ENCODE results near the gene IFNA21. TPM values are rescaled to one million over a fixed set of nuclear protein-coding genes. Genes with fewer than 3 reads are reported as not detected.
"Not testable (repeated sequence)": the region's sequence is repeated elsewhere in the genome, so short reads cannot be mapped to it uniquely, and the experiment has no call there.

The IFNA21 gene
- total and polyA plus RNA-seq, 2 of the 4 experiments (the other 2 are of a cell fraction): not detected

- H3K4me3 ChIP-seq (ENCODE audit: insufficient read depth, low read depth, low read length); H2BK5ac ChIP-seq (ENCODE audit: low read depth, low read length, poor library complexity, severe bottlenecking); H3K56ac ChIP-seq (ENCODE audit: extremely low read depth, insufficient read depth, low read length); H3K27ac ChIP-seq (ENCODE audit: insufficient read depth, low read length); H3K4me1 ChIP-seq (ENCODE audit: control insufficient read depth, insufficient read depth, low read length); H3K14ac ChIP-seq (replicated peaks; ENCODE audit: low read depth, low read length); H2AFZ ChIP-seq (replicated peaks; ENCODE audit: low read length, poor library complexity); H3K9me3 ChIP-seq (ENCODE audit: control insufficient read depth, insufficient read depth, low read length); H4K5ac ChIP-seq (ENCODE audit: low read depth, low read length); H3K4ac ChIP-seq (ENCODE audit: low read depth, low read length); H3K79me1 ChIP-seq (ENCODE audit: low read depth in 1 of 2, low read length in 2 of 2); H2BK20ac ChIP-seq (ENCODE audit: low read depth, low read length); H4K8ac ChIP-seq (ENCODE audit: low read depth in 2 of 2, low read length in 2 of 2); CTCF ChIA-PET; POLR2A ChIA-PET (ENCODE audit: unreplicated experiment); H3K27me3 ChIP-seq (ENCODE audit: control insufficient read depth, insufficient read depth, low read length); H2BK120ac ChIP-seq (ENCODE audit: low read depth, low read length); H2AK5ac ChIP-seq (ENCODE audit: low read depth, low read length); H2BK15ac ChIP-seq (ENCODE audit: low read depth, low read length); H3K18ac ChIP-seq (ENCODE audit: low read depth, low read length); H4K20me1 ChIP-seq (ENCODE audit: insufficient read depth, low read length); H3K23ac ChIP-seq (ENCODE audit: low read depth, low read length); H3K4me2 ChIP-seq (ENCODE audit: low read depth, low read length); H3K36me3 ChIP-seq (ENCODE audit: control insufficient read depth, insufficient read depth, low read length); H3K9me1 ChIP-seq (ENCODE audit: insufficient read depth, low read length); H4K91ac ChIP-seq (ENCODE audit: insufficient read depth, low read depth, low read length); BruUV-seq (replicated peaks); intact Hi-C loops (cut with micrococcal nuclease); dilution Hi-C loops (cut with HindIII; ENCODE audit: low sequenced_read_pairs, unreplicated experiment); H3K9ac ChIP-seq (ENCODE audit: low read depth, low read length); H2AK9ac ChIP-seq (replicated peaks; ENCODE audit: low read depth, low read length, poor library complexity): not testable (repeated sequence)
- DNase-seq (peak; percentile 0), ATAC-seq (ENCODE audit: low read depth) (peak; percentile 59; the same call in 1 of the 2 replicates)
- in situ Hi-C loops (cut with MboI; ENCODE audit: low sequenced_read_pairs): loop anchor here (25.0 kb wide), 1 partner anchor 574 kb away; no protein-coding TSS in a partner anchor
- peak; percentile 44 for TF ChIP-seq CTCF (conservative IDR thresholded peaks at IDR 0.05; ENCODE audit: low read depth, low read length)
- peak; percentile 27; the same call in 1 of the 2 replicates for TF ChIP-seq RAD21 (IDR thresholded peaks at IDR 0.05; ENCODE audit: low read length)
- WGBS, 2 experiments (ENCODE audit: extremely low coverage in 2 of 2, insufficient read length in 1 of 2): no CpG with 5 or more reads among the region's 5 CpGs
Observed at GRCh38 chr9:21213411-21214326, 47.2 kb upstream of the IFNA21 start.

GRCh38 chr9:21212160-21212559, 45.7 kb upstream of the IFNA21 start:
- H4K91ac ChIP-seq (ENCODE audit: insufficient read depth, low read depth, low read length); BruUV-seq (replicated peaks); H2AFZ ChIP-seq (replicated peaks; ENCODE audit: low read length, poor library complexity); H3K27me3 ChIP-seq (ENCODE audit: control insufficient read depth, insufficient read depth, low read length); H3K79me1 ChIP-seq (ENCODE audit: low read depth in 1 of 2, low read length in 2 of 2); H3K56ac ChIP-seq (ENCODE audit: extremely low read depth, insufficient read depth, low read length); H3K9me3 ChIP-seq (ENCODE audit: control insufficient read depth, insufficient read depth, low read length); ATAC-seq (ENCODE audit: low read depth); H3K23ac ChIP-seq (ENCODE audit: low read depth, low read length); H3K18ac ChIP-seq (ENCODE audit: low read depth, low read length); H2BK120ac ChIP-seq (ENCODE audit: low read depth, low read length); DNase-seq; intact Hi-C loops (cut with micrococcal nuclease); H4K20me1 ChIP-seq (ENCODE audit: insufficient read depth, low read length); H2BK20ac ChIP-seq (ENCODE audit: low read depth, low read length); H4K5ac ChIP-seq (ENCODE audit: low read depth, low read length); H3K4ac ChIP-seq (ENCODE audit: low read depth, low read length); H3K36me3 ChIP-seq (ENCODE audit: control insufficient read depth, insufficient read depth, low read length); H2BK15ac ChIP-seq (ENCODE audit: low read depth, low read length); H2AK9ac ChIP-seq (replicated peaks; ENCODE audit: low read depth, low read length, poor library complexity); H2BK5ac ChIP-seq (ENCODE audit: low read depth, low read length, poor library complexity, severe bottlenecking); H3K4me3 ChIP-seq (ENCODE audit: insufficient read depth, low read depth, low read length); POLR2A ChIA-PET (ENCODE audit: unreplicated experiment); H3K9me1 ChIP-seq (ENCODE audit: insufficient read depth, low read length); CTCF ChIA-PET; H4K8ac ChIP-seq (ENCODE audit: low read depth in 2 of 2, low read length in 2 of 2); dilution Hi-C loops (cut with HindIII; ENCODE audit: low sequenced_read_pairs, unreplicated experiment); H3K27ac ChIP-seq (ENCODE audit: insufficient read depth, low read length); H2AK5ac ChIP-seq (ENCODE audit: low read depth, low read length); H3K14ac ChIP-seq (replicated peaks; ENCODE audit: low read depth, low read length); H3K9ac ChIP-seq (ENCODE audit: low read depth, low read length); H3K4me1 ChIP-seq (ENCODE audit: control insufficient read depth, insufficient read depth, low read length); H3K4me2 ChIP-seq (ENCODE audit: low read depth, low read length): not testable (repeated sequence)
- 0% methylated on average over 1 of the region's 2 CpGs; no CpG with 5 or more reads in 1 of the 2 experiments for WGBS, 2 experiments (ENCODE audit: extremely low coverage in 2 of 2, insufficient read length in 1 of 2)
- in situ Hi-C loops (cut with MboI; ENCODE audit: low sequenced_read_pairs): loop anchor here (25.0 kb wide), 1 partner anchor 575 kb away; no protein-coding TSS in a partner anchor
